NCI-H1092 (cell line): Measurements from ENCODE around the gene SERPINB10.

Experiments
- DNase-seq: peaks from one replicate; lab custom pipeline; 2025; lab: John Stamatoyannopoulos, UW

SERPINB10 gene

GRCh38 chr18:63949068-63949737 is 41.4 kb downstream of the SERPINB10 start, which contains the start of gene HMSD:
TSS of gene HMSD (plus strand) at chr18:63949301. CDS start at chr18:63953456, 4,155 bp downstream.
- peak; percentile 38 for DNase-seq

GRCh38 chr18:63951302-63951705 is 43.5 kb downstream of the SERPINB10 start:
- no peak for DNase-seq

GRCh38 chr18:63953811-63954210 is 46.1 kb downstream of the SERPINB10 start:
- DNase-seq = peak; percentile 19

- DNase-seq = no peak
Measured at GRCh38 chr18:63956755-63957154, 49.0 kb downstream of the SERPINB10 start.

- DNase-seq = no peak
Measured at GRCh38 chr18:63960891-63961290, 53.1 kb downstream of the SERPINB10 start.

GRCh38 chr18:63961435-63961980 is 53.8 kb downstream of the SERPINB10 start:
- no peak for DNase-seq

GRCh38 chr18:63962137-63962536 is 54.4 kb downstream of the SERPINB10 start:
- no peak for DNase-seq

- peak; percentile 34 for DNase-seq
Measured at GRCh38 chr18:63963615-63964256, 56.0 kb downstream of the SERPINB10 start.

GRCh38 chr18:63964908-63965307 is 57.1 kb downstream of the SERPINB10 start:
- DNase-seq = no peak

- no peak for DNase-seq
Measured at GRCh38 chr18:63965716-63966330, 58.1 kb downstream of the SERPINB10 start.

GRCh38 chr18:63969942-63970808 is 62.4 kb downstream of the SERPINB10 start, which contains the start of gene SERPINB8:
TSS of gene SERPINB8 (plus strand) at chr18:63970081. CDS start at chr18:63978309, 8,228 bp downstream.
- DNase-seq = peak; percentile 95

- DNase-seq = peak; percentile 42
Measured at GRCh38 chr18:63970809-63971205, 63.0 kb downstream of the SERPINB10 start.

GRCh38 chr18:63971320-63972001 is 63.7 kb downstream of the SERPINB10 start:
- no peak for DNase-seq

- no peak for DNase-seq
Measured at GRCh38 chr18:63972002-63972376, 64.2 kb downstream of the SERPINB10 start.

GRCh38 chr18:63974991-63975390 is 67.2 kb downstream of the SERPINB10 start:
- no peak for DNase-seq

GRCh38 chr18:63975628-63976027 is 67.9 kb downstream of the SERPINB10 start:
- DNase-seq = no peak

- no peak for DNase-seq
Measured at GRCh38 chr18:63977040-63977439, 69.3 kb downstream of the SERPINB10 start.

GRCh38 chr18:63979409-63979920 is 71.7 kb downstream of the SERPINB10 start:
- DNase-seq = peak; percentile 57

GRCh38 chr18:63980027-63980426 is 72.3 kb downstream of the SERPINB10 start:
- DNase-seq = no peak

GRCh38 chr18:63980896-63981460 is 73.2 kb downstream of the SERPINB10 start:
- DNase-seq = no peak

GRCh38 chr18:63981719-63982118 is 74.0 kb downstream of the SERPINB10 start:
- DNase-seq = no peak
